Progenitor cell of endocrine pancreas (in vitro differentiated cells): ENCODE results near the gene TTC9. TPM values are rescaled to one million over a fixed set of nuclear protein-coding genes. Genes with fewer than 3 reads are reported as not detected.

ENCODE experiments used
- DNase-seq: peaks from one replicate; pipeline ENCODE4 v3.0.0; 2021; ENCODE audit warnings: low spot score; ENCODE audit not compliant: unreplicated experiment
- H3K27ac Mint-ChIP-seq: 2 replicates; pipeline ENCODE4 v1.8.0; 2021; ENCODE audit warnings: mild to moderate bottlenecking, moderate library complexity, mixed read lengths
- H3K27me3 Mint-ChIP-seq: 2 replicates; pipeline ENCODE4 v1.8.0; 2021; ENCODE audit warnings: mixed read lengths
- H3K36me3 Mint-ChIP-seq: 2 replicates; pipeline ENCODE4 v1.8.0; 2022; ENCODE audit warnings: mixed read lengths; ENCODE audit not compliant: insufficient read depth
- H3K4me1 Mint-ChIP-seq: 2 replicates; pipeline ENCODE4 v1.8.0; 2021; ENCODE audit warnings: low read depth, mixed read lengths
- H3K4me3 Mint-ChIP-seq: 2 replicates; pipeline ENCODE4 v1.8.0; 2021; ENCODE audit warnings: low read depth, mild to moderate bottlenecking, moderate library complexity, mixed read lengths
- H3K9me3 Mint-ChIP-seq: 2 replicates; pipeline ENCODE4 v1.8.0; 2021; ENCODE audit warnings: low read depth, mixed read lengths
- total RNA-seq: library from RNA; stranded (reverse); gene quantifications from 2 replicates; pipeline ENCODE4 v1.2.1, GENCODE V29; 2021
- TF ChIP-seq, protein P1 (sequence below): fragments of 200-600 bp; sonication (generic); IDR thresholded peaks from one replicate; pipeline ENCODE4 v1.5.0; 2021; ENCODE audit warnings: antibody characterized with exemption, mild to moderate bottlenecking; ENCODE audit not compliant: unreplicated experiment

Gene TTC9
- total RNA-seq, 1 donor from 2014 or later = 8.2 TPM

DNA sequence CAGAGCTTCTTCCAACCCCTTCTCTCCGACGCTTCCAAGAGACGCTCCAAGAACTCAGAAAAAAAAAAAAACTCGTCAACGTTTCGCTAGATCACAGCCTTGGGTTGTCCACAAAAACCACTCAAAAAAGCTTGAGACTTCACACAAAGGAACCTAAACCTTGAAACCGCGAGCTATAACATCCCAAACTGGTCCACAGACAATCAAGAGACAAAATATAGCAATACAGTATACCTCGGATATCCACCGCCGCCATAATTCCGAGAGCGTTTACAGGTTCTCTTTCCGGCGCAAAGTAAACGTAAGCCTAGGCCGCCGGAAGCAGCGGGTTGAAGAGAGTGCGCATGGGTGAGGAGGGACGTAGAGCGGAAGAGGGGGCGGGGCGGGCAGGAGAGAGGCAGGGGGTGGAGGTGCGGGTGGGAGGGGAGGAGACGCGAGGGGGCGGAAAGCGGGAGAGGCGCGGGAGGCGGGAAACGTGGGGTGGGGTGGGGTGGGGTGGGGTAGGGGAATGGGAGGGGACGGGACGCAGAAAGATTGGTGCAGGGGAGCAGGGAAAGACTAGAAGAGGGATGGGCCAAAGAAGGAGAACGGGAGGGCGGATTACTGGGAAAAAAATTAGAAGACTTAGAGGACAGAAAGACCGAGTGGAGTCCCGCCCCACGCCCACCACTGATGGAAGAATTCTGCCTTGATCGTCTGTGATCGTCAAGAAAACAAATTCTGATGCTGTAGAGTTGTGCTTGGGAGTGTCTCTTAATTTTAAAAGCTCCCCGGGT, 41.1 kb upstream of the TTC9 start, which contains the start of gene MED6:
TSS of gene MED6 (minus strand) at position 274 of the 776 bp plus-strand sequence. CDS start at position 256, 18 bp downstream.
- Mint-ChIP-seq H3K4me3 (peak within 1 kb of the TSS; percentile 98), H3K9me3 (no peaks in the 10 kb centered on the region), H3K27me3 (peaks cover 7% of the 10 kb centered on the region), H3K4me1 (peaks cover 14% of the 10 kb centered on the region), H3K36me3 (no peaks in the 10 kb centered on the region), H3K27ac (peak within 1 kb of the TSS; percentile 99)
- TF ChIP-seq, protein P1, sequence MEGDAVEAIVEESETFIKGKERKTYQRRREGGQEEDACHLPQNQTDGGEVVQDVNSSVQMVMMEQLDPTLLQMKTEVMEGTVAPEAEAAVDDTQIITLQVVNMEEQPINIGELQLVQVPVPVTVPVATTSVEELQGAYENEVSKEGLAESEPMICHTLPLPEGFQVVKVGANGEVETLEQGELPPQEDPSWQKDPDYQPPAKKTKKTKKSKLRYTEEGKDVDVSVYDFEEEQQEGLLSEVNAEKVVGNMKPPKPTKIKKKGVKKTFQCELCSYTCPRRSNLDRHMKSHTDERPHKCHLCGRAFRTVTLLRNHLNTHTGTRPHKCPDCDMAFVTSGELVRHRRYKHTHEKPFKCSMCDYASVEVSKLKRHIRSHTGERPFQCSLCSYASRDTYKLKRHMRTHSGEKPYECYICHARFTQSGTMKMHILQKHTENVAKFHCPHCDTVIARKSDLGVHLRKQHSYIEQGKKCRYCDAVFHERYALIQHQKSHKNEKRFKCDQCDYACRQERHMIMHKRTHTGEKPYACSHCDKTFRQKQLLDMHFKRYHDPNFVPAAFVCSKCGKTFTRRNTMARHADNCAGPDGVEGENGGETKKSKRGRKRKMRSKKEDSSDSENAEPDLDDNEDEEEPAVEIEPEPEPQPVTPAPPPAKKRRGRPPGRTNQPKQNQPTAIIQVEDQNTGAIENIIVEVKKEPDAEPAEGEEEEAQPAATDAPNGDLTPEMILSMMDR = no peak
- DNase-seq = peak; percentile 73

DNA sequence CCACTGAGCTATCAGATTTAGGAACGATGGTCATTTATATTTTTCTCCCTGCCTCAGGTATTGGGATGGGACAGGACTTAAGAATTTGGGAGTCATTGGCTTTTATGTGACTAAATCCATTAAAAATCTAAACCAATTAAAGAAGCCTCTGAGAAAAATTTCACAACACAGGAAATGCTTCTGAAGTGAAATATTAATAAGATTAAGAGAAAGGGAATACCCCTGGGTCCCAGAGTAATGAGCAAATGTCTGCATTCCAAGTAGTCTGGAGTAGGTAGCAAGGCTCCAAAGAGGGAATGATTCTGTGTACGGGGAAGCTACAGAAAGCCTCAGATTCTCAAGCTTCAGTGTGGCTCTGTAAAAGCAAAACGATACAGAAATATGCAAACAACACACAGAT, 40.6 kb upstream of the TTC9 start:
- Mint-ChIP-seq H3K9me3 (no peaks in the 10 kb centered on the region), H3K27ac (peak overlapping the region; percentile 88), H3K4me1 (peaks cover 14% of the 10 kb centered on the region), H3K4me3 (peak overlapping the region; percentile 84), H3K27me3 (peaks cover 8% of the 10 kb centered on the region), H3K36me3 (no peaks in the 10 kb centered on the region)
- TF ChIP-seq, protein P1 = no peak
- no peak for DNase-seq

DNA sequence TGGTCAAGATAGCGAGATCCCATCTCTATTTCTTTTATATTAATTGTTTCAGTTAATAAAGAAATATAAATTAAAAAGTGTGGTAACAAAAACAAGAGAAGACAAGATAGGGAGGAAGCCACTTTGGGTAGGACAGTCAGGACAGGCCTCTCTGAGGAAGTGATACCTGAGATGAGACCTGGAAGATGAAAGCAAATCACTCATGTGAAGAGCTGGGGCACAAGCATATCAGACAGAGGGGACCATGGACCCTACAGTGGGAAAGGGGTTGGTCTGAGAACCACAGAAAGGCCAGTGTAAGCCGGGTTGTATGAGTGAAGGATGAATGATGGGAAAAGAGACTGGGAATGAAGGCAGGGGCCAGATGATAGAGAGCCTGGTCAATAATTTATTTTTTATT, 39.5 kb upstream of the TTC9 start:
- DNase-seq = no peak
- peaks cover 14% of the 10 kb centered on the region for H3K27me3 Mint-ChIP-seq
- H3K9me3 Mint-ChIP-seq = no peaks in the 10 kb centered on the region
- H3K4me1 Mint-ChIP-seq = peaks cover 14% of the 10 kb centered on the region
- no peaks in the 10 kb centered on the region for H3K36me3 Mint-ChIP-seq
- H3K27ac Mint-ChIP-seq = no peak overlapping the region
- TF ChIP-seq, protein P1 = no peak
- peak overlapping the region; percentile 19 for H3K4me3 Mint-ChIP-seq

DNA sequence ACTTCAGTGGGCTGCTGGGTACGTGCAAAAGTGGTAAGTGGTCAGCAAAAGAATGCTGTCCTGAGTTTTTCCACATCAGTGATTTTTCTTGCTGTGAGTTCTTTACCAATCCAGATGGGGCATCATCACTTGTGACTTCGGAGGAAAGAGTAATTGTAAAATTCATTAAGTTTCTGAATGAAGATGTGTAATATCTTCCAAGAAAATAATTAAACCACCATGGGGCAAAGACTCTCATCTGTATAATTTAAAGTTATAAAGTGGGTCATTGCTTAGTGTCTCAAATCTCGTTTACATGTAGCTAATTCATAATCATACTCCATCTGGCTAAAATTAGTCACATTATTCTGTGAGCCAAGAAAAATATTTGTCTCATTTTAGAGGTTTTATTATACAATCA, 30.5 kb upstream of the TTC9 start:
- Mint-ChIP-seq H3K27ac (no peak overlapping the region), H3K36me3 (no peaks in the 10 kb centered on the region), H3K27me3 (peaks cover 13% of the 10 kb centered on the region), H3K4me3 (no peak overlapping the region), H3K9me3 (no peaks in the 10 kb centered on the region), H3K4me1 (no peaks in the 10 kb centered on the region)
- TF ChIP-seq, protein P1 = no peak
- DNase-seq = no peak

DNA sequence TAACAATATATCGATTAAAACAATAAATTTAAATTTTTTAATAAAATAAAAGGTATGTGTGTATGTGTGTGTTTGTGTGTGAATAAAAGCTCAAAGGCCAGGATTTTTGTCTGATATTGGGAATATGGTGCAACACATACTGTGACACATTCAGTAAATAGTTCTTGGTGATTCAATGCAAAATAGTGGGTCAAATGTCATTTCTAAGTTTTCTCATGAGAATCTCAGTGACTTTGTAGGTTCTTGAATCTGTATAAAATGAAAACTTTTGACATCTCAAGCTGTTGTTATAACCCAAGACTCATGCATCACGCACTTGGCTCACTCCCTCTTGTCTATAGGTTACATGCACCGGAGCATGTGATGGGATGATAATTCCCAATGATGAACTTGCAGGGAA, 25.1 kb upstream of the TTC9 start:
- Mint-ChIP-seq H3K4me1 (peaks cover 5% of the 10 kb centered on the region), H3K27ac (no peak overlapping the region), H3K27me3 (peaks cover 6% of the 10 kb centered on the region), H3K4me3 (no peak overlapping the region), H3K36me3 (no peaks in the 10 kb centered on the region), H3K9me3 (no peaks in the 10 kb centered on the region)
- no peak for DNase-seq
- TF ChIP-seq, protein P1 = no peak
